Measurements from ENCODE around the gene GIGYF2. TPM values are rescaled to one million over a fixed set of nuclear protein-coding genes. Genes with fewer than 3 reads are reported as not detected.

Gene GIGYF2
- total and polyA plus RNA-seq, 2 of the 13 experiments (the other 11 are each of a cell fraction or from before 2014, with no cell fraction given): 44.9 to 73.5 TPM

DNA sequence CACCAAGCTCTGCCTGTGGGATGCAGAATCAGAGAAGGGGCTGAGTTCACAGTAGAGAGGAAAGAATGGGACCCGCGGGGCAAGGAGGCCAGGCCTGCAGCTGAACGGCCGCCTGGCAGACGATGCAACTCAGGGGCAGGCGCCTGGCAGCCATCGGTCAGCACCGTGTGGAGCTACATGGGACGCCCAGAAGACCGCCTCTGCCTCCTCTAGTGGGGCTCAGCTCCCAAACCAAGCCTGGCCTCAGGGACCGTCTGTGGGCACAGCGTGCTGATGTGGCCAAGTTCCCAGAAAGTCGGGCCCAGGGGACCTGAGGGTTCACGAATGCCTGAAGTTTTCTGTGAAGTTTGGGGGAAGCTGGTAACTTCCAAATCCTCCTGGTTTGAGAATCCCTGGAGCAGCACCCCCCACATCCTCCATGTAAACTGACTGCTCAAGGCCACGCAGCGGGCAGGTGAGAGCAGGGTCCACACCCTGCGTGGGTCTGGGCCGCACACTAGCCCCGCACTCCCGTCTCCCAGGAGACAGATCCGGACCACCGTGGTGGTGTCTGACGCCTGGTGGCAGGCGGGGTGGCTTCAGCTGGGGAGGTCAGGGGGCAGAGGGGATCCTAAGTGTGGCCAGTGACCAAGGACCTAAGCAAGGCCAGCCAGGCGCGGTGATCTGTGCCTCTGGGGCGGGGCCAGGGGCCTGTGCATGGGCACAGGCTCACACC is 187.6 kb downstream of the GIGYF2 start:
- TF ChIP-seq KDM5B (CRISPR knock-in tag; IDR thresholded peaks at IDR 0.05; ENCODE audit: borderline replicate concordance) (0 out of 2 replicates have a peak, but pooled peaks have one; percentile 3), ZNF772 (CRISPR knock-in tag; IDR thresholded peaks at IDR 0.05) (no peak), AGO1 (IDR thresholded peaks at IDR 0.05; ENCODE audit: low read depth, low read length, poor library complexity, severe bottlenecking) (peak; percentile 91), AGO2 (optimal IDR thresholded peaks at IDR 0.05; ENCODE audit: low read depth, low read length) (peak; percentile 95), RBFOX2 (IDR thresholded peaks at IDR 0.05; ENCODE audit: low read depth, low read length) (peak; percentile 33; the same call in 1 of the 2 replicates), POLR2AphosphoS2 (IDR thresholded peaks at IDR 0.05; ENCODE audit: low read depth, low read length) (0 out of 2 replicates have a peak, but pooled peaks have one; percentile 3), PCBP1 (IDR thresholded peaks at IDR 0.05; ENCODE audit: borderline replicate concordance, low read depth, low read length) (0 out of 2 replicates have a peak, but pooled peaks have one; percentile 41), TARDBP (CRISPR knock-in tag; IDR thresholded peaks at IDR 0.05) (peak; percentile 46; the same call in 1 of the 2 replicates), POLR2G (IDR thresholded peaks at IDR 0.05; ENCODE audit: low read depth, low read length) (0 out of 2 replicates have a peak, but pooled peaks have one; percentile 1), SSRP1 (CRISPR knock-in tag; IDR thresholded peaks at IDR 0.05) (peak; percentile 5; the same call in 1 of the 2 replicates)
- TF ChIP-seq, protein P1, sequence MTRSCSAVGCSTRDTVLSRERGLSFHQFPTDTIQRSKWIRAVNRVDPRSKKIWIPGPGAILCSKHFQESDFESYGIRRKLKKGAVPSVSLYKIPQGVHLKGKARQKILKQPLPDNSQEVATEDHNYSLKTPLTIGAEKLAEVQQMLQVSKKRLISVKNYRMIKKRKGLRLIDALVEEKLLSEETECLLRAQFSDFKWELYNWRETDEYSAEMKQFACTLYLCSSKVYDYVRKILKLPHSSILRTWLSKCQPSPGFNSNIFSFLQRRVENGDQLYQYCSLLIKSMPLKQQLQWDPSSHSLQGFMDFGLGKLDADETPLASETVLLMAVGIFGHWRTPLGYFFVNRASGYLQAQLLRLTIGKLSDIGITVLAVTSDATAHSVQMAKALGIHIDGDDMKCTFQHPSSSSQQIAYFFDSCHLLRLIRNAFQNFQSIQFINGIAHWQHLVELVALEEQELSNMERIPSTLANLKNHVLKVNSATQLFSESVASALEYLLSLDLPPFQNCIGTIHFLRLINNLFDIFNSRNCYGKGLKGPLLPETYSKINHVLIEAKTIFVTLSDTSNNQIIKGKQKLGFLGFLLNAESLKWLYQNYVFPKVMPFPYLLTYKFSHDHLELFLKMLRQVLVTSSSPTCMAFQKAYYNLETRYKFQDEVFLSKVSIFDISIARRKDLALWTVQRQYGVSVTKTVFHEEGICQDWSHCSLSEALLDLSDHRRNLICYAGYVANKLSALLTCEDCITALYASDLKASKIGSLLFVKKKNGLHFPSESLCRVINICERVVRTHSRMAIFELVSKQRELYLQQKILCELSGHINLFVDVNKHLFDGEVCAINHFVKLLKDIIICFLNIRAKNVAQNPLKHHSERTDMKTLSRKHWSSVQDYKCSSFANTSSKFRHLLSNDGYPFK (CRISPR knock-in tag; IDR thresholded peaks at IDR 0.05; ENCODE audit: borderline replicate concordance): no peak
- DNase-seq (ENCODE audit: low spot score) (no peak), ATAC-seq (0 out of 3 replicates have a peak, but pooled peaks have one; percentile 1), FAIRE-seq (no peak)
- intact Hi-C loops (cut with micrococcal nuclease; ENCODE audit: unreplicated experiment) (no loop called here), in situ Hi-C loops (cut with HindIII; ENCODE audit: extremely low pct_ligation_motif_present, low pct_unique_long_range_greater_than_20kb) (no loop called here)
- H4K20me1 ChIP-seq (ENCODE audit: insufficient read depth, low read length): peaks cover 3% of the 10 kb centered on the region; the same call in 1 of the 2 replicates
- no peaks in the 10 kb centered on the region for H3K27me3 ChIP-seq (ENCODE audit: control insufficient read depth in 1 of 2, insufficient read depth in 2 of 2, low read length in 2 of 2)
- ChIA-PET CTCF (ENCODE audit: low intra/inter-chr PET ratio, low total read pairs) (no interaction called here), POLR2A (interaction anchor here (1.7 kb wide), 1 partner anchor 28 kb away, joined by 5 read pairs; no protein-coding TSS in a partner anchor)
- 94% methylated on average over 14 of the region's 27 CpGs for WGBS (ENCODE audit: low lambda C conversion rate)
- H2AFZ ChIP-seq (ENCODE audit: low read length): no peak overlapping the region
- H3K27ac ChIP-seq (ENCODE audit: extremely low read length, insufficient read depth, low read length): no peak overlapping the region
- BruUV-seq (replicated peaks): no TSS peak
- H3K9me3 ChIP-seq (ENCODE audit: low read length): no peaks in the 10 kb centered on the region
- H3K4me2 ChIP-seq (ENCODE audit: low read depth, low read length): no peak overlapping the region
- H3K9ac ChIP-seq (ENCODE audit: insufficient read depth, low read depth, low read length): no peak overlapping the region
- peaks cover 19% of the 10 kb centered on the region; the same call in 1 of the 2 replicates for H3K4me1 ChIP-seq (ENCODE audit: insufficient read depth, low read length)
- peaks cover 10 to 28% of the 10 kb centered on the region in 2 experiments for H3K36me3 ChIP-seq (replicated peaks in 1 of 2; ENCODE audit: control insufficient read depth in 1 of 2, insufficient read depth in 2 of 2, low read length in 2 of 2)
- H3K4me3 ChIP-seq (replicated peaks in 1 of 3; ENCODE audit: insufficient read depth in 1 of 3, low read depth in 2 of 3, low read length in 3 of 3): no peak overlapping the region
- no peaks in the 10 kb centered on the region for H3K79me2 ChIP-seq (ENCODE audit: insufficient read depth, low read length)
